ENCODE measurements around the gene ANKRD44. TPM values are rescaled to one million over a fixed set of nuclear protein-coding genes. Genes with fewer than 3 reads are reported as not detected.
A peak's percentile ranks its signal among the peaks of the same experiment; 100 is the strongest.
"Not testable (repeated sequence)": the region's sequence is repeated elsewhere in the genome, so short reads cannot be mapped to it uniquely, and the experiment has no call there.

ANKRD44 gene
- total RNA-seq, 1 donor, result 29.2 TPM

- TF ChIP-seq CTCF (IDR thresholded peaks at IDR 0.05; ENCODE audit: insufficient read depth, low read length), result no peak
- DNase-seq (ENCODE audit: low read depth), result no peak
- H3K4me3 ChIP-seq (ENCODE audit: low read depth, low read length), result no peak overlapping the region
Observed at GRCh38 chr2:197071213-197071612, 239.4 kb downstream of the ANKRD44 start.

DNA sequence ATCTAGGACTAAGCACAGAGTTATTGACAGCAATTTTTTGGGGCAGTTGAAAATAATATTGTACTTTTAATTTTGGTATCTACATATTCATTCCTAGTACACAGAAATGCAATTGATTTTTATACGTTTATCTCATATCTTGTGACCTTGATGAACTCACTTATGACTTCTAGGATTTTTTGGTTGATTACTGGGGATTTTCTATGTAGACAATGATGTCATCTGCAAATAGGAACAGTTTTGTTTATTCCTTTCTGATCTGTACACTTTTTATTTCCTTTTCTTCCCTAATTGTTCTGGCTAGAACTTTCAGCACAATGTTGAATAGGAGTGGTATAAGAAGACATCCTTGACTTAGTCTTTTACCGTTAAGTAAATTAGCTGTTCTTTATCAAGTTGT, 240.6 kb downstream of the ANKRD44 start:
- no peak for TF ChIP-seq CTCF (IDR thresholded peaks at IDR 0.05; ENCODE audit: insufficient read depth, low read length)
- no peak for DNase-seq (ENCODE audit: low read depth)
- no peak overlapping the region for H3K4me3 ChIP-seq (ENCODE audit: low read depth, low read length)

DNA sequence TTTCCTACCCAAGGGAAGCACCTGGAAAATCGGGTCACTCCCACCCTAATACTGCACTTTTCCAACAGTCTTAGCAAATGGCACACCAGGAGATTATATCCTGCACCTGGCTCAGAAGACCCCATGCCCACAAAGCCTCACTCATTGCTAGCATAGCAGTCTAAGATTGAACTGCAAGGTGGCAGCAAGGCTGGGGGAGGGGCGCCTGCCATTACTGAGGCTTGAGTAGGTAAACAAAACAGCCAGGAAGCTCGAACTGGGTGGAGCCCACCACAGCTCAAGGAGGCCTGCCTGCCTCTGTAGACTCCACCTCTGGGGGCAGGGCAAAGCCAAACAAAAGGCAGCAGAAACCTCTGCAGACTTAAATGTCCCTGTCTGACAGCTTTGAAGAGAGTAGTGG, 248.0 kb downstream of the ANKRD44 start:
- DNase-seq (ENCODE audit: low read depth); H3K4me3 ChIP-seq (ENCODE audit: low read depth, low read length): not testable (repeated sequence)

DNA sequence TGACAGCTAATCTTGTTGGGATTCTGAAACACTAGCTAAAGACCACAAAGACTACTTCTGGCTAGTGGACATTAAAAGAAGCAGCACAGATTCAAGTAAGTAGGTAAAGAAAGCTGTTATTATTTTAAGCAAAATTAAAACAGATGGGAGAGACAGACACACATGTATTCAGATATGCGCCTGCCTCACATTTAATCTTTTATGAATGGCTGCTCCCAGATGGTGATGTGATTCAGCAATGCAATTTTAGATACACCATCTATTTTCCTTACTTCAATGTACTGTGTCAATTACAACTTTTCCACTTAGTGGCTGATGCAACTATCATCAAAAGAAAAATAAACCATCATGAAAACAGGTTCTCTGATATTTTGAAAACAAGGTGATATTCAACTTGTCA, 251.1 kb downstream of the ANKRD44 start:
- DNase-seq (ENCODE audit: low read depth), result no peak
- H3K4me3 ChIP-seq (ENCODE audit: low read depth, low read length), result no peak overlapping the region
- no peak for TF ChIP-seq CTCF (IDR thresholded peaks at IDR 0.05; ENCODE audit: insufficient read depth, low read length)

DNA sequence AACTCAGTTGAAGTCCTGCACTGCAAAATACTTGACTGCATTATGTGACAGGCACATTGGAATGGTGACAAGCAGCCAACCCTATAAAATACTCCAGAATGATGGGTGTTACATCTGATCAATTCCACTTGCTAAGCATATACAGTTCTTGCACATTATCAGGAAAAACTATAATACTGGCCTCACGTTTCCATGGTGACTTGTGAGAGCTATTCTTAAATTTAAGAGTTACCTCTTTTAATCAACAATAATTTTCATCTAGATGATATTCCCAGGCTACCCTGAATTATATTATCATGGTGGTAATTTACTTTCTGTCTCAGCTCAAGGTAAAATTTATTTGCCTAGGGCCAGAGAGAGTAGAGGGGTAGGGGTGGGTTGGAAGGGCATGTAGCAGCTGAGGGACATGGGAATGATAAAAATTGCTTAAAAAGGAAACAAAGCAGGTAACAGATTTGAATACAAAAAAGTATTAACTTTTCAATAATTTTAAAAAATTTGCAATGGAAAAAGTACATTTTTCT, 251.7 kb downstream of the ANKRD44 start:
- TF ChIP-seq CTCF (IDR thresholded peaks at IDR 0.05; ENCODE audit: insufficient read depth, low read length), result no peak
- H3K4me3 ChIP-seq (ENCODE audit: low read depth, low read length), result no peak overlapping the region
- no peak for DNase-seq (ENCODE audit: low read depth)

DNA sequence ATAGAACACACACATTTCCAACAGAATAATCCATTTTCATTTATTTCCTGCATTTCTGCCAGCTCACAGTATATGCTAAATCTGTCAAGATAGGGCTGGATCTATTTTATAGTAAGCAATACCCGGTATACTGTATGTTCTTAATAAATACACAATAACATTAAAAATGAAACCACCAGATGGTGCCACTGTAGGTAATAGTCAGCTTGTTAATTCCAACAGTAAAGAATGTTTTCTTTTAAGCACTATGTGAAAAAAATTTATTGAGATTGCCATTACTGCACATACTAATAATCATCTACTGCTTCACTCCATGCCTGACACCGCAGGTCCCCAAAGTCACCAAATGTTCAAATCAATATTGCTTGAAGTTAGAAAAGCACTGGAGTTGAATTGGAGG, 252.6 kb downstream of the ANKRD44 start:
- DNase-seq (ENCODE audit: low read depth), result peak; percentile 37
- no peak overlapping the region for H3K4me3 ChIP-seq (ENCODE audit: low read depth, low read length)
- peak; percentile 1 for TF ChIP-seq CTCF (IDR thresholded peaks at IDR 0.05; ENCODE audit: insufficient read depth, low read length)

DNA sequence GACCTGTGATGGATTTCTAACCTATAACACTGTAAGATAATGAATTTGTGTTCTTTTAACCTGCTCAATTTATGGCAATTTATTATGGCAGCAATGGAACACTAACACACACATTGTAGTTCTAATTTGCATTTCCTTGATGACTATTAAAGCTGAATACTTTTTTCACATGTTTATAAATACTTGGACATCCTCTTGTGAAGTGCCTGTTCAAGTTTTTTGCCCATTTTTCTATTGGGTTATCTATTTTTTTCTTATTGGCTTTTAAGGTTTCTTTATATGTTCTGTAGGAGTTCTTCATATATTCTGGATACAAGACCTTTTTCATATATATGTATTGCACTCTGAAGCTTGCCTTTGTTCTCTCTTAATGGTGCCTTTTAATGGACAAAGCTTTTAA, 255.5 kb downstream of the ANKRD44 start:
- no peak for DNase-seq (ENCODE audit: low read depth)
- no peak for TF ChIP-seq CTCF (IDR thresholded peaks at IDR 0.05; ENCODE audit: insufficient read depth, low read length)
- no peak overlapping the region for H3K4me3 ChIP-seq (ENCODE audit: low read depth, low read length)

All from fibroblast of the aortic adventitia (primary cell).